Vagina (tissue), 2 donors: Measurements from ENCODE around the gene ACP4. TPM values are rescaled to one million over a fixed set of nuclear protein-coding genes. Genes with fewer than 3 reads are reported as not detected.
"Not testable (repeated sequence)": the region's sequence is repeated elsewhere in the genome, so short reads cannot be mapped to it uniquely, and the experiment has no call there.

ENCODE experiments used
- DNase-seq, 2 donors: peaks; one replicate each; pipeline ENCODE4 v3.0.0-alpha.2; 2017; ENCODE audit errors: extremely low spot score in 2 of 2
- H3K27ac ChIP-seq: fragments of 200-600 bp; sonication (generic); one replicate; pipeline ENCODE4 v1.5.1; 2019
- H3K27me3 ChIP-seq: fragments of 200-600 bp; sonication (generic); one replicate; pipeline ENCODE4 v1.5.1; 2019
- H3K36me3 ChIP-seq, 2 donors: fragments of 200-600 bp; sonication (generic); one replicate each; pipeline ENCODE4 v1.5.1; 2017 to 2019
- H3K4me1 ChIP-seq: fragments of 200-600 bp; sonication (generic); one replicate; pipeline ENCODE4 v1.5.1; 2019
- H3K4me3 ChIP-seq, 2 donors: fragments of 200-600 bp; sonication (generic); 1 replicate in 1 of 2; 2 replicates in 1 of 2; pipeline ENCODE4 v1.5.1; 2016 to 2019
- H3K9me3 ChIP-seq: fragments of 200-600 bp; sonication (generic); one replicate; pipeline ENCODE4 v1.5.1; 2019
- CTCF ChIP-seq, 3 experiments: fragments of 450-650 bp in 2 of 3; fragments of 200-600 bp in 1 of 3; sonication (generic) in 1 of 3; IDR thresholded peaks; one replicate each; pipeline ENCODE4 v1.5.1; 2017 to 2019; ENCODE audit warnings: antibody characterized with exemption in 3 of 3, mild to moderate bottlenecking in 2 of 3, moderate library complexity in 2 of 3
- POLR2A ChIP-seq, 2 donors: fragments of 450-650 bp; IDR thresholded peaks; one replicate each; pipeline ENCODE4 v1.6.1; 2017; ENCODE audit warnings: antibody characterized with exemption in 2 of 2, mild to moderate bottlenecking in 2 of 2, moderate library complexity in 2 of 2
- POLR2AphosphoS5 ChIP-seq, 2 donors: sonication (generic); formaldehyde crosslinking; IDR thresholded peaks; one replicate each; pipeline ENCODE4 v1.9.0; 2017; ENCODE audit warnings: antibody characterized with exemption in 2 of 2, mild to moderate bottlenecking in 2 of 2, low read depth in 1 of 2; ENCODE audit not compliant: insufficient read depth in 1 of 2
- intact Hi-C: fragments of 100-400 bp; cut with DNase I; formaldehyde crosslinking; loops from one replicate; pipeline ENCODE4 v1.15.1; 2023
- total RNA-seq: library from RNA; depleted of rRNA; stranded (reverse); fragments of >200 nt; gene quantifications from one replicate; pipeline ENCODE4 v1.2.3, GENCODE V29; 2016

ACP4 gene
- total RNA-seq, 1 donor from 2014 or later, result not detected

- no peaks in the 10 kb centered on the region for H3K36me3 ChIP-seq
- TF ChIP-seq POLR2AphosphoS5 (IDR thresholded peaks at IDR 0.05; ENCODE audit: insufficient read depth in 1 of 2, low read depth in 1 of 2) (no peak), CTCF (IDR thresholded peaks at IDR 0.05) (no peak), POLR2A (IDR thresholded peaks at IDR 0.05) (no peak)
- no peak overlapping the region for H3K4me3 ChIP-seq
- H3K4me1 ChIP-seq, result no peaks in the 10 kb centered on the region
- no peaks in the 10 kb centered on the region for H3K9me3 ChIP-seq
- no peak overlapping the region for H3K27ac ChIP-seq
- no peaks in the 10 kb centered on the region for H3K27me3 ChIP-seq
- intact Hi-C loops, result no loop called here
- DNase-seq, result no peak
Measured at GRCh38 chr19:50750010-50750409, 40.2 kb upstream of the ACP4 start.

GRCh38 chr19:50753879-50754278, 36.3 kb upstream of the ACP4 start:
- H3K27ac ChIP-seq, result no peak overlapping the region
- H3K36me3 ChIP-seq, result no peaks in the 10 kb centered on the region
- no peaks in the 10 kb centered on the region for H3K4me1 ChIP-seq
- TF ChIP-seq POLR2AphosphoS5 (IDR thresholded peaks at IDR 0.05; ENCODE audit: insufficient read depth in 1 of 2, low read depth in 1 of 2) (no peak), POLR2A (IDR thresholded peaks at IDR 0.05) (no peak), CTCF (IDR thresholded peaks at IDR 0.05) (no peak)
- no peak overlapping the region for H3K4me3 ChIP-seq
- no peaks in the 10 kb centered on the region for H3K27me3 ChIP-seq
- DNase-seq, result no peak
- no peaks in the 10 kb centered on the region for H3K9me3 ChIP-seq
- intact Hi-C loops, result no loop called here

GRCh38 chr19:50756244-50756643, 34.0 kb upstream of the ACP4 start:
- intact Hi-C loops, DNase-seq, H3K4me1 ChIP-seq, H3K9me3 ChIP-seq, H3K27ac ChIP-seq, H3K27me3 ChIP-seq, H3K4me3 ChIP-seq, H3K36me3 ChIP-seq: not testable (repeated sequence)

GRCh38 chr19:50757624-50758023, 32.6 kb upstream of the ACP4 start:
- intact Hi-C loops, H3K4me1 ChIP-seq, H3K9me3 ChIP-seq, H3K27ac ChIP-seq, DNase-seq, H3K36me3 ChIP-seq, H3K27me3 ChIP-seq, H3K4me3 ChIP-seq: not testable (repeated sequence)

- H3K27me3 ChIP-seq, H3K36me3 ChIP-seq, intact Hi-C loops: not testable (repeated sequence)
Measured at GRCh38 chr19:50759076-50759475, 31.1 kb upstream of the ACP4 start.

GRCh38 chr19:50759886-50760285, 30.3 kb upstream of the ACP4 start:
- intact Hi-C loops, result no loop called here
- Histone ChIP-seq H3K9me3 (no peaks in the 10 kb centered on the region), H3K4me3 (no peak overlapping the region), H3K27me3 (no peaks in the 10 kb centered on the region), H3K27ac (no peak overlapping the region), H3K4me1 (no peaks in the 10 kb centered on the region), H3K36me3 (no peaks in the 10 kb centered on the region)
- TF ChIP-seq CTCF (IDR thresholded peaks at IDR 0.05) (no peak), POLR2A (IDR thresholded peaks at IDR 0.05) (no peak), POLR2AphosphoS5 (IDR thresholded peaks at IDR 0.05; ENCODE audit: insufficient read depth in 1 of 2, low read depth in 1 of 2) (no peak)
- no peak for DNase-seq

More at GRCh38 chr19:50759076-50759475, 31.1 kb upstream of the ACP4 start:
- not testable (repeated sequence) for H3K9me3 ChIP-seq, H3K27ac ChIP-seq, H3K4me1 ChIP-seq, DNase-seq, H3K4me3 ChIP-seq

GRCh38 chr19:50761501-50761900, 28.7 kb upstream of the ACP4 start:
- H3K4me3 ChIP-seq, H3K27ac ChIP-seq, H3K4me1 ChIP-seq, intact Hi-C loops, H3K36me3 ChIP-seq, H3K27me3 ChIP-seq, H3K9me3 ChIP-seq, DNase-seq: not testable (repeated sequence)

GRCh38 chr19:50763521-50763920, 26.7 kb upstream of the ACP4 start:
- H3K36me3 ChIP-seq, H3K4me3 ChIP-seq, H3K4me1 ChIP-seq, H3K27ac ChIP-seq, DNase-seq, H3K9me3 ChIP-seq, H3K27me3 ChIP-seq, intact Hi-C loops: not testable (repeated sequence)
